SK-N-SH treated with all-trans-retinoic acid at 6 μM for 48 hours (cell line): Measurements from ENCODE around the gene NEBL.

Experiments used
- OSR1 ChIP-seq: fragments of 250-450 bp; sonication (Bioruptor Pico); IDR thresholded peaks from 2 replicates; pipeline ENCODE4 v1.8.0; 2022; ENCODE audit warnings: moderate library complexity, mild to moderate bottlenecking, inconsistent platforms
- ZNF565 ChIP-seq: fragments of 450-650 bp; formaldehyde crosslinking; conservative IDR thresholded peaks from 2 replicates; pipeline ENCODE4 v1.5.0; 2020; ENCODE audit warnings: low read depth, mild to moderate bottlenecking, moderate library complexity

DNA sequence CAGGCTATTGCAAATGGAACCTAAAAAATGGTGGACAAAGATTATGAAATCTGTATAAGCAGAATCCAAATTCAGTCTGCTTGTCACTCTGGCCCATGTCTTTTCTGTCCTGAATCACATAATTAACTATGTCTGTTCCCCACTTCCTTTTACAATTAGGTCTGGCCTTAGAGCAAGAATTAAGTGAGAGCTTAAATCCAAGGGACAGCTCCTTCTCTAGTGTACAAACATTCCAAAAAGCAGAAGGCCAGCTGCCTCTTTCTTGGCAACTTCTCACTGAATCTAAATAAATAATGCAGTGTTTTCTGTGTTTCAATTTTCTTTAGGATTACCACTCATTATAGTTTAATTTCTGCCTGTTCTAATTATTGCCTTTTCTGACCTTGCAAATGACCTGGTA, 39.3 kb upstream of the NEBL start:
- TF ChIP-seq OSR1 (CRISPR knock-in tag): no peak
- TF ChIP-seq ZNF565 (CRISPR knock-in tag): no peak
